WTC11 (cell line): ENCODE data around the gene PDIK1L. TPM values are rescaled to one million over a fixed set of nuclear protein-coding genes. Genes with fewer than 3 reads are reported as not detected.

Experiments
- ATAC-seq: fragments of 200-7000 bp; cut with Tn5 transposase; 2 replicates; pipeline ENCODE4 v1.10.0; 2021; ENCODE audit warnings: mild to moderate bottlenecking, moderate library complexity
- CTCF ChIA-PET: fragments of 300-600 bp; sonication (Branson Sonifier 250); formaldehyde crosslinking; loops from one replicate; lab custom pipeline; 2021; ENCODE audit warnings: antibody characterized with exemption; lab: Charles Lee
- POLR2A ChIA-PET: fragments of 350-600 bp; sonication (Branson Sonifier 250); formaldehyde crosslinking; loops from one replicate; lab custom pipeline; 2021; ENCODE audit warnings: antibody characterized with exemption; lab: Charles Lee
- DNase-seq: peaks from one replicate; pipeline ENCODE4 v3.0.0; 2021; ENCODE audit warnings: low spot score
- H3K27ac Mint-ChIP-seq: 2 replicates; pipeline ENCODE4 v1.8.0; 2021; ENCODE audit warnings: mixed read lengths
- H3K27me3 Mint-ChIP-seq: 2 replicates; pipeline ENCODE4 v1.8.0; 2021; ENCODE audit warnings: low read depth, mild to moderate bottlenecking, moderate library complexity, mixed read lengths
- H3K36me3 Mint-ChIP-seq: 2 replicates; pipeline ENCODE4 v1.8.0; 2021; ENCODE audit warnings: mixed read lengths
- H3K4me1 Mint-ChIP-seq: 2 replicates; pipeline ENCODE4 v1.8.0; 2022; ENCODE audit warnings: mixed read lengths
- H3K4me3 Mint-ChIP-seq: 2 replicates; pipeline ENCODE4 v1.8.0; 2021; ENCODE audit warnings: mild to moderate bottlenecking, moderate library complexity, mixed read lengths
- H3K9me3 Mint-ChIP-seq: 2 replicates; pipeline ENCODE4 v1.8.0; 2021; ENCODE audit warnings: mixed read lengths
- ATF1 ChIP-seq: sonication (generic); formaldehyde crosslinking; IDR thresholded peaks from 2 replicates; pipeline ENCODE4 v1.8.1; 2023; ENCODE audit warnings: mild to moderate bottlenecking, moderate library complexity, missing genetic modification reagents
- FOXP1 ChIP-seq: sonication (generic); formaldehyde crosslinking; IDR thresholded peaks from 2 replicates; pipeline ENCODE4 v1.8.0; 2022; ENCODE audit warnings: missing genetic modification reagents, mild to moderate bottlenecking, moderate library complexity, borderline replicate concordance
- GRHL2 ChIP-seq: fragments of 250-450 bp; sonication (Bioruptor Pico); IDR thresholded peaks from 2 replicates; pipeline ENCODE4 v1.8.0; 2022; ENCODE audit warnings: mild to moderate bottlenecking, moderate library complexity; ENCODE audit not compliant: insufficient replicate concordance, severe bottlenecking
- HMGA2 ChIP-seq: fragments of 250-450 bp; sonication (Bioruptor Pico); IDR thresholded peaks from 2 replicates; pipeline ENCODE4 v1.4.0; 2021; ENCODE audit warnings: mild to moderate bottlenecking, moderate library complexity
- JUN ChIP-seq: sonication (generic); formaldehyde crosslinking; IDR thresholded peaks from 2 replicates; pipeline ENCODE4 v1.8.0; 2023; ENCODE audit warnings: mild to moderate bottlenecking, missing genetic modification reagents
- MYBL2 ChIP-seq: sonication (generic); formaldehyde crosslinking; IDR thresholded peaks from 2 replicates; pipeline ENCODE4 v1.8.1; 2023; ENCODE audit warnings: mild to moderate bottlenecking, moderate library complexity, missing genetic modification reagents
- PRRX2 ChIP-seq: fragments of 250-450 bp; sonication (Bioruptor Pico); IDR thresholded peaks from 2 replicates; pipeline ENCODE4 v1.8.0; 2021; ENCODE audit warnings: mild to moderate bottlenecking
- RORB ChIP-seq: fragments of 250-450 bp; sonication (Bioruptor Pico); IDR thresholded peaks from 2 replicates; pipeline ENCODE4 v1.9.0; 2021; ENCODE audit warnings: mild to moderate bottlenecking
- ZBTB21 ChIP-seq: sonication (generic); formaldehyde crosslinking; IDR thresholded peaks from 2 replicates; pipeline ENCODE4 v1.8.1; 2023; ENCODE audit warnings: mild to moderate bottlenecking, missing genetic modification reagents, borderline replicate concordance
- ZNF121 ChIP-seq: sonication (generic); formaldehyde crosslinking; IDR thresholded peaks from 2 replicates; pipeline ENCODE4 v1.8.0; 2023; ENCODE audit warnings: missing genetic modification reagents
- ZNF416 ChIP-seq: fragments of 250-450 bp; sonication (Bioruptor Pico); IDR thresholded peaks from 2 replicates; pipeline ENCODE4 v1.9.0; 2021; ENCODE audit warnings: mild to moderate bottlenecking, inconsistent platforms
- total RNA-seq: library from RNA; stranded (reverse); gene quantifications from 3 replicates; pipeline ENCODE4 v1.2.3, GENCODE V29; 2021
- TF ChIP-seq, protein P1 (sequence below): sonication (generic); formaldehyde crosslinking; IDR thresholded peaks from 2 replicates; pipeline ENCODE4 v1.8.0; 2023; ENCODE audit warnings: mild to moderate bottlenecking, missing genetic modification reagents
- TF ChIP-seq, protein P2 (sequence below): sonication (generic); formaldehyde crosslinking; IDR thresholded peaks from 2 replicates; pipeline ENCODE4 v1.8.1; 2022; ENCODE audit warnings: low read depth, mild to moderate bottlenecking, moderate library complexity, missing genetic modification reagents, borderline replicate concordance
- TF ChIP-seq, protein P3 (sequence below): fragments of 250-450 bp; sonication (Bioruptor Pico); IDR thresholded peaks from 2 replicates; pipeline ENCODE4 v1.8.0; 2021; ENCODE audit warnings: mild to moderate bottlenecking
- TF ChIP-seq, protein P4 (sequence below): fragments of 250-450 bp; sonication (Bioruptor Pico); conservative IDR thresholded peaks from 2 replicates; pipeline ENCODE4 v1.9.0; 2021; ENCODE audit warnings: mild to moderate bottlenecking
- TF ChIP-seq, protein P5 (sequence below): fragments of 200-600 bp; IDR thresholded peaks from 2 replicates; pipeline ENCODE4 v1.8.0; 2022; ENCODE audit warnings: antibody characterized with exemption
- TF ChIP-seq, protein P6 (sequence below): sonication (generic); formaldehyde crosslinking; IDR thresholded peaks from 2 replicates; pipeline ENCODE4 v1.8.0; 2022; ENCODE audit warnings: mild to moderate bottlenecking, missing genetic modification reagents

The PDIK1L gene
- total RNA-seq, 1 experiment from 2014 or later = 5.5 TPM

DNA sequence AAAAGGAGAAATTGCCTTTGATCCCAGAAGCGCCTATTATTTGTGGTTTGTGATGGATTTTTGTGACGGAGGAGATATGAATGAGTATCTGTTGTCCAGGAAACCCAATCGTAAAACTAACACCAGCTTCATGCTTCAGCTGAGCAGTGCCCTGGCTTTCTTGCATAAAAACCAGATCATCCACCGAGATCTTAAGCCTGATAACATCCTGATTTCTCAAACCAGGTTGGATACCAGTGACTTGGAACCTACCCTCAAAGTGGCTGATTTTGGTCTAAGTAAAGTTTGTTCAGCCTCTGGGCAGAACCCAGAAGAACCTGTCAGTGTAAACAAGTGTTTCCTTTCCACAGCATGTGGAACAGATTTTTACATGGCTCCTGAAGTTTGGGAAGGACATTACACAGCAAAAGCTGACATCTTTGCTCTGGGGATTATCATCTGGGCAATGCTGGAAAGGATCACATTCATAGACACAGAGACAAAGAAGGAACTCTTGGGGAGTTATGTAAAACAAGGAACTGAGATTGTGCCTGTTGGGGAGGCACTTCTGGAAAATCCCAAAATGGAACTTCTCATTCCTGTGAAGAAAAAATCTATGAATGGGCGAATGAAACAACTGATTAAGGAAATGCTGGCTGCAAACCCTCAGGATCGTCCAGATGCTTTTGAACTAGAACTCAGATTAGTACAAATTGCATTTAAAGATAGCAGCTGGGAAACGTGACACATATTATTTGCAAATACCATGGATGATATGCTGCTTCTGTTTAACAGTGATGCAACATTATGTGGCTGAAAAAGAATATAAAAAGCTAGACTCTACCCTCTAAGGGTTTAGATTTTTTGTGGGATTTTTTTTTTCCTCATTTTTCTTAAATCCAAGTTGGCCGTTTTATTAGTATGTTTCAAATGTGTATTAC is 10.5 kb downstream of the PDIK1L start:
- TF ChIP-seq MYBL2 (CRISPR knock-in tag) (no peak), PRRX2 (CRISPR knock-in tag) (no peak), RORB (CRISPR knock-in tag) (no peak), GRHL2 (CRISPR knock-in tag) (no peak), ZNF121 (no peak), FOXP1 (no peak), ATF1 (CRISPR knock-in tag) (no peak), JUN (CRISPR knock-in tag) (no peak), ZNF416 (CRISPR knock-in tag) (no peak), HMGA2 (CRISPR knock-in tag) (no peak), ZBTB21 (CRISPR knock-in tag) (no peak)
- TF ChIP-seq, protein P1, sequence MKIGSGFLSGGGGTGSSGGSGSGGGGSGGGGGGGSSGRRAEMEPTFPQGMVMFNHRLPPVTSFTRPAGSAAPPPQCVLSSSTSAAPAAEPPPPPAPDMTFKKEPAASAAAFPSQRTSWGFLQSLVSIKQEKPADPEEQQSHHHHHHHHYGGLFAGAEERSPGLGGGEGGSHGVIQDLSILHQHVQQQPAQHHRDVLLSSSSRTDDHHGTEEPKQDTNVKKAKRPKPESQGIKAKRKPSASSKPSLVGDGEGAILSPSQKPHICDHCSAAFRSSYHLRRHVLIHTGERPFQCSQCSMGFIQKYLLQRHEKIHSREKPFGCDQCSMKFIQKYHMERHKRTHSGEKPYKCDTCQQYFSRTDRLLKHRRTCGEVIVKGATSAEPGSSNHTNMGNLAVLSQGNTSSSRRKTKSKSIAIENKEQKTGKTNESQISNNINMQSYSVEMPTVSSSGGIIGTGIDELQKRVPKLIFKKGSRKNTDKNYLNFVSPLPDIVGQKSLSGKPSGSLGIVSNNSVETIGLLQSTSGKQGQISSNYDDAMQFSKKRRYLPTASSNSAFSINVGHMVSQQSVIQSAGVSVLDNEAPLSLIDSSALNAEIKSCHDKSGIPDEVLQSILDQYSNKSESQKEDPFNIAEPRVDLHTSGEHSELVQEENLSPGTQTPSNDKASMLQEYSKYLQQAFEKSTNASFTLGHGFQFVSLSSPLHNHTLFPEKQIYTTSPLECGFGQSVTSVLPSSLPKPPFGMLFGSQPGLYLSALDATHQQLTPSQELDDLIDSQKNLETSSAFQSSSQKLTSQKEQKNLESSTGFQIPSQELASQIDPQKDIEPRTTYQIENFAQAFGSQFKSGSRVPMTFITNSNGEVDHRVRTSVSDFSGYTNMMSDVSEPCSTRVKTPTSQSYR (CRISPR knock-in tag) = no peak
- TF ChIP-seq, protein P2, sequence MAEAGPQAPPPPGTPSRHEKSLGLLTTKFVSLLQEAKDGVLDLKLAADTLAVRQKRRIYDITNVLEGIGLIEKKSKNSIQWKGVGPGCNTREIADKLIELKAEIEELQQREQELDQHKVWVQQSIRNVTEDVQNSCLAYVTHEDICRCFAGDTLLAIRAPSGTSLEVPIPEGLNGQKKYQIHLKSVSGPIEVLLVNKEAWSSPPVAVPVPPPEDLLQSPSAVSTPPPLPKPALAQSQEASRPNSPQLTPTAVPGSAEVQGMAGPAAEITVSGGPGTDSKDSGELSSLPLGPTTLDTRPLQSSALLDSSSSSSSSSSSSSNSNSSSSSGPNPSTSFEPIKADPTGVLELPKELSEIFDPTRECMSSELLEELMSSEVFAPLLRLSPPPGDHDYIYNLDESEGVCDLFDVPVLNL (CRISPR knock-in tag) = no peak
- TF ChIP-seq, protein P3, sequence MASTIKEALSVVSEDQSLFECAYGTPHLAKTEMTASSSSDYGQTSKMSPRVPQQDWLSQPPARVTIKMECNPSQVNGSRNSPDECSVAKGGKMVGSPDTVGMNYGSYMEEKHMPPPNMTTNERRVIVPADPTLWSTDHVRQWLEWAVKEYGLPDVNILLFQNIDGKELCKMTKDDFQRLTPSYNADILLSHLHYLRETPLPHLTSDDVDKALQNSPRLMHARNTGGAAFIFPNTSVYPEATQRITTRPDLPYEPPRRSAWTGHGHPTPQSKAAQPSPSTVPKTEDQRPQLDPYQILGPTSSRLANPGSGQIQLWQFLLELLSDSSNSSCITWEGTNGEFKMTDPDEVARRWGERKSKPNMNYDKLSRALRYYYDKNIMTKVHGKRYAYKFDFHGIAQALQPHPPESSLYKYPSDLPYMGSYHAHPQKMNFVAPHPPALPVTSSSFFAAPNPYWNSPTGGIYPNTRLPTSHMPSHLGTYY (CRISPR knock-in tag) = no peak
- TF ChIP-seq, protein P4, sequence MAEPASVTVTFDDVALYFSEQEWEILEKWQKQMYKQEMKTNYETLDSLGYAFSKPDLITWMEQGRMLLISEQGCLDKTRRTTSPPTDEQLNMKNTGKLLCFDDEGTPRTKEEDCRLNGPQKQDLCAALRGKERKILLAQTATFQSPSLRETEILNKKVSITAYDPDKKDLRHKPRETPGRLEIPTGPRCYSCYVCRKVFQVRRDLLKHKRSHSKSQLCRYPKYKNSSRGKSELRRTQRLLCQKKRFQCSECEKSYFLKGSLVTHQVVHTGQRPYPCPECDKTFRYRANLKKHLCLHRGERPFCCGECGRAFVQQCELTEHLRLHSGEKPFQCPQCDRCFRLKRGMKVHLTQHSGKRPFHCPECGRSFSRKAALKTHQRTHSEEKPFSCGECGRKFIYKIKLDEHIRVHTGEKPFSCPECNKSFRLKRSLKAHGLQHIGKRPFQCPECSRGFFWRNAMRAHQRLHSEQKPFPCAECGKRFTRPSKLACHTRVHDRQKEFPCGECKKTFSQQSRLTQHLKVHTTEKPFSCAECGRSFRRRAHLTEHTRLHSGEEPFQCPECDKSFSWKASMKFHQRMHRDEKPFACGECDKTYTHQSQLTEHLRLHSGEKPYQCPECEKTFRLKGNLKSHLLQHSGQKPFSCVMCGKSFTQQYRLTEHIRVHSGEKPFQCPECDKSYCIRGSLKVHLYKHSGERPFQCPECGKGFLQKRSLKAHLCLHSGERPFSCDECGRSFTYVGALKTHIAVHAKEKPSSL (CRISPR knock-in tag) = no peak
- TF ChIP-seq, protein P5, sequence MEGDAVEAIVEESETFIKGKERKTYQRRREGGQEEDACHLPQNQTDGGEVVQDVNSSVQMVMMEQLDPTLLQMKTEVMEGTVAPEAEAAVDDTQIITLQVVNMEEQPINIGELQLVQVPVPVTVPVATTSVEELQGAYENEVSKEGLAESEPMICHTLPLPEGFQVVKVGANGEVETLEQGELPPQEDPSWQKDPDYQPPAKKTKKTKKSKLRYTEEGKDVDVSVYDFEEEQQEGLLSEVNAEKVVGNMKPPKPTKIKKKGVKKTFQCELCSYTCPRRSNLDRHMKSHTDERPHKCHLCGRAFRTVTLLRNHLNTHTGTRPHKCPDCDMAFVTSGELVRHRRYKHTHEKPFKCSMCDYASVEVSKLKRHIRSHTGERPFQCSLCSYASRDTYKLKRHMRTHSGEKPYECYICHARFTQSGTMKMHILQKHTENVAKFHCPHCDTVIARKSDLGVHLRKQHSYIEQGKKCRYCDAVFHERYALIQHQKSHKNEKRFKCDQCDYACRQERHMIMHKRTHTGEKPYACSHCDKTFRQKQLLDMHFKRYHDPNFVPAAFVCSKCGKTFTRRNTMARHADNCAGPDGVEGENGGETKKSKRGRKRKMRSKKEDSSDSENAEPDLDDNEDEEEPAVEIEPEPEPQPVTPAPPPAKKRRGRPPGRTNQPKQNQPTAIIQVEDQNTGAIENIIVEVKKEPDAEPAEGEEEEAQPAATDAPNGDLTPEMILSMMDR = no peak
- TF ChIP-seq, protein P6, sequence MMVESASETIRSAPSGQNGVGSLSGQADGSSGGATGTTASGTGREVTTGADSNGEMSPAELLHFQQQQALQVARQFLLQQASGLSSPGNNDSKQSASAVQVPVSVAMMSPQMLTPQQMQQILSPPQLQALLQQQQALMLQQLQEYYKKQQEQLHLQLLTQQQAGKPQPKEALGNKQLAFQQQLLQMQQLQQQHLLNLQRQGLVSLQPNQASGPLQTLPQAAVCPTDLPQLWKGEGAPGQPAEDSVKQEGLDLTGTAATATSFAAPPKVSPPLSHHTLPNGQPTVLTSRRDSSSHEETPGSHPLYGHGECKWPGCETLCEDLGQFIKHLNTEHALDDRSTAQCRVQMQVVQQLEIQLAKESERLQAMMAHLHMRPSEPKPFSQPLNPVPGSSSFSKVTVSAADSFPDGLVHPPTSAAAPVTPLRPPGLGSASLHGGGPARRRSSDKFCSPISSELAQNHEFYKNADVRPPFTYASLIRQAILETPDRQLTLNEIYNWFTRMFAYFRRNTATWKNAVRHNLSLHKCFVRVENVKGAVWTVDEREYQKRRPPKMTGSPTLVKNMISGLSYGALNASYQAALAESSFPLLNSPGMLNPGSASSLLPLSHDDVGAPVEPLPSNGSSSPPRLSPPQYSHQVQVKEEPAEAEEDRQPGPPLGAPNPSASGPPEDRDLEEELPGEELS (CRISPR knock-in tag) = no peak
- TF ChIP-seq, all 79 proteins: peak for 0
- Mint-ChIP-seq H3K4me1 (peaks cover 4% of the 10 kb centered on the region), H3K9me3 (no peaks in the 10 kb centered on the region), H3K36me3 (0 out of 2 replicates have a peak, but pooled peaks cover 11% of the 10 kb centered on the region), H3K4me3 (no peak overlapping the region), H3K27ac (peak overlapping the region; percentile 7; the same call in 1 of the 2 replicates), H3K27me3 (no peaks in the 10 kb centered on the region)
- ChIA-PET CTCF (interaction anchor here (0.7 to 1.6 kb wide), 6 partner anchors 8 to 112 kb away, joined by 3 to 10 read pairs (median 4); partner anchors contain the start of genes CEP85 and CNKSR1), POLR2A (no interaction called here)
- DNase-seq (no peak), ATAC-seq (no peak)
